Measurements from ENCODE around the gene MGAT3. TPM values are rescaled to one million over a fixed set of nuclear protein-coding genes. Genes with fewer than 3 reads are reported as not detected.

Gene MGAT3
- total and polyA plus RNA-seq, 2 of the 8 experiments (the other 6 are each of a cell fraction or from before 2014, with no cell fraction given): 4.3 to 9.2 TPM

- TF ChIP-seq CHD7 (IDR thresholded peaks at IDR 0.05; ENCODE audit: insufficient replicate concordance, low read length) (no peak), USF2 (IDR thresholded peaks at IDR 0.05; ENCODE audit: low read length) (no peak), SIX5 (IDR thresholded peaks at IDR 0.05; ENCODE audit: low read depth, low read length) (no peak), BRCA1 (IDR thresholded peaks at IDR 0.05; ENCODE audit: low read depth, low read length) (no peak), ASH2L (IDR thresholded peaks at IDR 0.05; ENCODE audit: low read length) (no peak), MAFK (IDR thresholded peaks at IDR 0.05; ENCODE audit: low read depth, low read length) (no peak), EGR1 (IDR thresholded peaks at IDR 0.05; ENCODE audit: borderline replicate concordance, low read depth, low read length) (no peak), POU5F1 (IDR thresholded peaks at IDR 0.05; ENCODE audit: low read depth, low read length) (no peak), SAP30 (IDR thresholded peaks at IDR 0.05; ENCODE audit: insufficient read depth, insufficient replicate concordance, low read length) (peak; percentile 99), POLR2AphosphoS5 (IDR thresholded peaks at IDR 0.05; ENCODE audit: low read depth, low read length) (no peak), MAX (IDR thresholded peaks at IDR 0.05) (peak; percentile 51; the same call in 1 of the 2 replicates)
Measured at GRCh38 chr22:39478441-39478850, 21.6 kb downstream of the MGAT3 start (continued).

Data from H1 (cell line).